Measurements from ENCODE around the gene ROBO1.
"Not testable (repeated sequence)": the region's sequence is repeated elsewhere in the genome, so short reads cannot be mapped to it uniquely, and the experiment has no call there.

ROBO1 gene

GRCh38 chr3:78741066-78741645, 1026.6 kb downstream of the ROBO1 start:
- DNase-seq (ENCODE audit: low read depth in 2 of 2): no peak

GRCh38 chr3:78738833-78739232, 1029.0 kb downstream of the ROBO1 start:
- no peak for DNase-seq (ENCODE audit: low read depth in 2 of 2)

GRCh38 chr3:78737988-78738387, 1029.8 kb downstream of the ROBO1 start:
- DNase-seq (ENCODE audit: low read depth in 2 of 2): no peak

GRCh38 chr3:78736863-78737262, 1030.9 kb downstream of the ROBO1 start:
- DNase-seq (ENCODE audit: low read depth in 2 of 2): no peak

- DNase-seq (ENCODE audit: low read depth in 2 of 2): no peak
Measured at GRCh38 chr3:78734048-78734637, 1033.7 kb downstream of the ROBO1 start.

- no peak for DNase-seq (ENCODE audit: low read depth in 2 of 2)
Measured at GRCh38 chr3:78732893-78733292, 1034.9 kb downstream of the ROBO1 start.

GRCh38 chr3:78732471-78732870, 1035.3 kb downstream of the ROBO1 start:
- DNase-seq (ENCODE audit: low read depth in 2 of 2): no peak

GRCh38 chr3:78729946-78730345, 1037.9 kb downstream of the ROBO1 start:
- DNase-seq (ENCODE audit: low read depth in 2 of 2): no peak

- no peak for DNase-seq (ENCODE audit: low read depth in 2 of 2)
Measured at GRCh38 chr3:78728406-78729145, 1039.2 kb downstream of the ROBO1 start.

- DNase-seq (ENCODE audit: low read depth in 2 of 2): no peak
Measured at GRCh38 chr3:78726545-78726944, 1041.3 kb downstream of the ROBO1 start.

- no peak for DNase-seq (ENCODE audit: low read depth in 2 of 2)
Measured at GRCh38 chr3:78725703-78726246, 1042.0 kb downstream of the ROBO1 start.

- no peak for DNase-seq (ENCODE audit: low read depth in 2 of 2)
Measured at GRCh38 chr3:78724859-78725258, 1042.9 kb downstream of the ROBO1 start.

- not testable (repeated sequence) for DNase-seq (ENCODE audit: low read depth in 2 of 2)
Measured at GRCh38 chr3:78724364-78724763, 1043.4 kb downstream of the ROBO1 start.

- DNase-seq (ENCODE audit: low read depth in 2 of 2): no peak
Measured at GRCh38 chr3:78721771-78722543, 1045.8 kb downstream of the ROBO1 start.

- DNase-seq (ENCODE audit: low read depth in 2 of 2): no peak
Measured at GRCh38 chr3:78718707-78719106, 1049.1 kb downstream of the ROBO1 start.

- DNase-seq (ENCODE audit: low read depth in 2 of 2): no peak
Measured at GRCh38 chr3:78717041-78717440, 1050.8 kb downstream of the ROBO1 start.

- no peak for DNase-seq (ENCODE audit: low read depth in 2 of 2)
Measured at GRCh38 chr3:78712941-78713340, 1054.9 kb downstream of the ROBO1 start.

GRCh38 chr3:78712270-78712669, 1055.5 kb downstream of the ROBO1 start:
- DNase-seq (ENCODE audit: low read depth in 2 of 2): no peak

- no peak for DNase-seq (ENCODE audit: low read depth in 2 of 2)
Measured at GRCh38 chr3:78708565-78709073, 1059.2 kb downstream of the ROBO1 start.

- DNase-seq (ENCODE audit: low read depth in 2 of 2): no peak
Measured at GRCh38 chr3:78707609-78708008, 1060.2 kb downstream of the ROBO1 start.

- no peak for DNase-seq (ENCODE audit: low read depth in 2 of 2)
Measured at GRCh38 chr3:78706906-78707523, 1060.8 kb downstream of the ROBO1 start.

Data from stimulated activated CD8-positive, alpha-beta memory T cell treated with anti-CD3 and anti-CD28 coated beads, Interleukin-2, amount 100 ng/mL, for 1 hour (primary cell).